ENCODE results near the gene VSIG1. TPM values are rescaled to one million over a fixed set of nuclear protein-coding genes. Genes with fewer than 3 reads are reported as not detected.

The VSIG1 gene
- total RNA-seq, 1 donor from 2014 or later, result 2.9 TPM

DNA sequence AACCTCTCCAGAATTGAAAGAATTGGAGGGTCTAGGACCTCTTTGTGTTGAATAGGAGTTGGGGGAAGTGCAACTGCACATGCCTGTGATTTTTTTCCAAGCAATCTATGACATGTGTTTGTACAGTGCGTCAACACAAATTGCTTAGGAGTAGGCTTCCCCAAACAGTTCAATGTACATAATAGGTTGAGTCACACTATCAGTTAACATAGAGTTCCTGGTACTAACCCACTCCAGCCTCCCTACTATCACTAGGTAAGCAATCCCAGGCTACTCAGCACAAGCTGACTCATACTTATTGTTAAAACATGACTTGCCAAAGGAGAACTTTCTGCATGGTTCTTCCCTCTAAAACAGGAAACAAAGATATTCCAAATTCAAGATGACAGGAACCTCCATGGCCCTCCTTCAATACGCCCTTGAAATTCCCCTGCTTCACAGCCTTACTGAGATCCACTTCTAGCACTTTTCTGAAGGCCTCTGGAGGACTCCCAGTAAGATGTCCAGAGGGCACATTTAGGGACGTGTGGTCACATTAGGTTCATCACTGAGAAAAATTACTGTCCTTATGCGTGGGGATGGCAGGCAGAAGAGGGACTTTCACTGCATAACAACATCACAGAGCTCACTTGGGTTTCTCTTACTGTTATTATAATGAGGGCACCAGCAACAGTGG is 8.4 kb upstream of the VSIG1 start:
- H3K27me3 ChIP-seq, result no peaks in the 10 kb centered on the region
- TF ChIP-seq, protein P1, sequence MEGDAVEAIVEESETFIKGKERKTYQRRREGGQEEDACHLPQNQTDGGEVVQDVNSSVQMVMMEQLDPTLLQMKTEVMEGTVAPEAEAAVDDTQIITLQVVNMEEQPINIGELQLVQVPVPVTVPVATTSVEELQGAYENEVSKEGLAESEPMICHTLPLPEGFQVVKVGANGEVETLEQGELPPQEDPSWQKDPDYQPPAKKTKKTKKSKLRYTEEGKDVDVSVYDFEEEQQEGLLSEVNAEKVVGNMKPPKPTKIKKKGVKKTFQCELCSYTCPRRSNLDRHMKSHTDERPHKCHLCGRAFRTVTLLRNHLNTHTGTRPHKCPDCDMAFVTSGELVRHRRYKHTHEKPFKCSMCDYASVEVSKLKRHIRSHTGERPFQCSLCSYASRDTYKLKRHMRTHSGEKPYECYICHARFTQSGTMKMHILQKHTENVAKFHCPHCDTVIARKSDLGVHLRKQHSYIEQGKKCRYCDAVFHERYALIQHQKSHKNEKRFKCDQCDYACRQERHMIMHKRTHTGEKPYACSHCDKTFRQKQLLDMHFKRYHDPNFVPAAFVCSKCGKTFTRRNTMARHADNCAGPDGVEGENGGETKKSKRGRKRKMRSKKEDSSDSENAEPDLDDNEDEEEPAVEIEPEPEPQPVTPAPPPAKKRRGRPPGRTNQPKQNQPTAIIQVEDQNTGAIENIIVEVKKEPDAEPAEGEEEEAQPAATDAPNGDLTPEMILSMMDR (IDR thresholded peaks at IDR 0.05), result no peak

DNA sequence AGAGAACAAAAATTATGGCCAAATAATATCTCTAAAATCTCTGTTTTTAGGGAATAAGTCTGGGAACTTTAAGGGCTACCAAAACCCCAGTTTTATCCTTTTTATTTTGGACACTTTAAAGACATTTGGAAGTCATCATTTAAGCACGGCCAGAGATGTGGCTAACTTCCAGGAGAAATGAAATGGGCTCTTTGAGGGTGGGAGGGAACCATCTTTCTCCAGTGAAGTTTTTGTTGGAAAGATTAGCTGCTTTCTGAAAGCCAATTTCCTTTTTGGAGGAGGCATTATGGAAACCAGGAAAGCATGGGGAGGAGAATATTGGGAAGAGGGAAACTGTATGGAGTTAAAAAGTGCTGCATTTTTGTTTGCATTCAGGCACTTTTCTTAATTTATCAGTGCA is 4.8 kb downstream of the VSIG1 start:
- no peak overlapping the region for H3K27ac ChIP-seq
- TF ChIP-seq, protein P1 (IDR thresholded peaks at IDR 0.05), result no peak
- no peak overlapping the region for H3K4me3 ChIP-seq
- H3K4me1 ChIP-seq, result no peaks in the 10 kb centered on the region
- H3K9me3 ChIP-seq, result no peaks in the 10 kb centered on the region
- intact Hi-C loops (cut with DNase I), result no loop called here
- H3K36me3 ChIP-seq, result no peaks in the 10 kb centered on the region
- H3K27me3 ChIP-seq, result no peaks in the 10 kb centered on the region
- DNase-seq (ENCODE audit: low spot score in 2 of 2), result no peak

More for the DNA sequence above, 8.4 kb upstream of the VSIG1 start:
- intact Hi-C loops (cut with DNase I), result no loop called here
- Histone ChIP-seq H3K27ac (no peak overlapping the region), H3K4me3 (no peak overlapping the region), H3K9me3 (no peaks in the 10 kb centered on the region), H3K4me1 (no peaks in the 10 kb centered on the region), H3K36me3 (no peaks in the 10 kb centered on the region)
- DNase-seq (ENCODE audit: low spot score in 2 of 2), result no peak

DNA sequence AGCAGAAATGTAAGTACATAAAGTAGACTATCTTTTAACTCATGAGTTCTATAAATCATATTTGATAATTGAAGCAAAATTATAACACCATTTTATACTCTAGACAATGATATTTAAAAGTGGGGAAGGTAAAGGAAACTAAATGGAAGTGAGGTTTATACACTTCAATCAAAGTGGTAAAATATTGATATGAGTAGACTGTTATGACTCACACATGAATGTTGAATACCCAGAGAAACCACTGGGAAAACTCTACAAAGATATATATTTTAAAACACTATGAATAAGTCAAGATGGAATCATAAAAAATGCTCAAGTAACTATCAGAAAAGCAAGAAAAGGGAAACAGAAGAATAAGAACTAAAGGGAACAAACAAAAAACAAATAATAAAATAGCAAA is 8.4 kb downstream of the VSIG1 start:
- H3K4me1 ChIP-seq, result no peaks in the 10 kb centered on the region
- intact Hi-C loops (cut with DNase I), result no loop called here
- H3K27me3 ChIP-seq, result no peaks in the 10 kb centered on the region
- no peak overlapping the region for H3K4me3 ChIP-seq
- TF ChIP-seq, protein P1 (IDR thresholded peaks at IDR 0.05), result no peak
- H3K27ac ChIP-seq, result no peak overlapping the region
- no peaks in the 10 kb centered on the region for H3K9me3 ChIP-seq
- no peak for DNase-seq (ENCODE audit: low spot score in 2 of 2)
- H3K36me3 ChIP-seq, result no peaks in the 10 kb centered on the region

DNA sequence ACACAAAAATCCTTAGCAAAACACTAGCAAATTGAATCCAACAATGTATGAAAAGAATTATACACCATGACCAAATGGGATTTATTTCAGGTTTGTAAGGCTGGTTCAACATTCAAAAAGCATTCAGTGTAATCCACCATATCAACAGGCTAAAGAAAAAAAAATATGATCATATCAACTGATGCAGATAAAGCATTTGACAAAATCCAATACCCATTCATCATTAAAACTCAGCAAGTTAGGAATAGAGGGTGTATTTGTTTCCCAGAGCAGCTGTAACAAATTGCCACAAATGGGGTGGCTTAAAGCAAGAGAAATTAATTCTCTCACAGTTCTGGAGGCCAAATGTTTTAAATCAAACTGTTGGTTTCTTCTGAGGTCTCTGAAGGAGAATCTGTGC is 10.7 kb downstream of the VSIG1 start:
- no peak overlapping the region for H3K27ac ChIP-seq

DNA sequence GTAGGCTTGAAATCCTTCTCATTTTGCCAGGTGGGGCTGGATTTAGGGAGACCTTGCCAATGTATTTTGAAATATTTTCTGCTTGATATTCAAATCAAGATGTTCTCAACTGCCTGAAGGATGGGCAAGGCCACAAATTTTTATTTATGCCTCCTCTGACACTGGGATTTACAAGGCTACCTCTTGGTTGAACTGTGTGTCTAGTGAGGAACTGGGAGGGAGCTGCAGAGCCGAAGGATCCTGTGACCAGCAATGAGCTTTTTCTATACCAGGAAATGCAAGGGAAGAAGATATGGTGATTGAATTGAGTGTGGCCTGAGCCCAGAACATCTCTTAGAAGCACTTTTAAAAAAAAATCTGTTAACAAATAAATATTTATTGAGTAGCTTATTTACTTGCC is 14.9 kb downstream of the VSIG1 start:
- intact Hi-C loops (cut with DNase I), result no loop called here
- DNase-seq (ENCODE audit: low spot score in 2 of 2), result no peak
- no peaks in the 10 kb centered on the region for H3K9me3 ChIP-seq
- H3K27me3 ChIP-seq, result no peaks in the 10 kb centered on the region
- no peak overlapping the region for H3K27ac ChIP-seq
- TF ChIP-seq, protein P1 (IDR thresholded peaks at IDR 0.05), result no peak
- no peak overlapping the region for H3K4me3 ChIP-seq
- no peaks in the 10 kb centered on the region for H3K4me1 ChIP-seq
- no peaks in the 10 kb centered on the region for H3K36me3 ChIP-seq

More for the DNA sequence above, 10.7 kb downstream of the VSIG1 start:
- no peaks in the 10 kb centered on the region for H3K9me3 ChIP-seq
- H3K4me3 ChIP-seq, result no peak overlapping the region
- H3K27me3 ChIP-seq, result no peaks in the 10 kb centered on the region
- no peaks in the 10 kb centered on the region for H3K4me1 ChIP-seq
- intact Hi-C loops (cut with DNase I), result no loop called here
- DNase-seq (ENCODE audit: low spot score in 2 of 2), result no peak
- H3K36me3 ChIP-seq, result no peaks in the 10 kb centered on the region
- TF ChIP-seq, protein P1 (IDR thresholded peaks at IDR 0.05), result no peak

DNA sequence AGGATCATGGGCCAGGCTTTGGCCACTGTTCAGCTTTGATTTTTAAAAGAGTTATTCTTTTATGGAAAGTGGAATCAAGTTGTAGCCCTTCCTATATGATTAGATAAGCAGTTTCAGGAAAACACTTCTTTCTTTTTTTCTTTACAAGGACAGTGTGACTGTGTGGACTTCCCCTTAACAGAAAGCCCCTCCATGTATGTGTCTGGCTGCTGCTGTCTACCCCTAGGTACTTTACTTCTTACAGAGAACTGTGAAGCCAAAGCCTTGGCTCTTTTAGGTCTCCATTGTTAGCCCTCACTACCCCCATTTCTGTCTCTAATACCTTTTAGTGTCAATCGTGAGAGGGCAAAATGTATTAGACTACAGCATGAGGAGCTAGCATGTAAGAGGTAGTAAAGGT is 19.1 kb downstream of the VSIG1 start:
- H3K36me3 ChIP-seq, result no peaks in the 10 kb centered on the region
- H3K9me3 ChIP-seq, result no peaks in the 10 kb centered on the region
- no peaks in the 10 kb centered on the region for H3K4me1 ChIP-seq
- H3K27ac ChIP-seq, result no peak overlapping the region
- no peak overlapping the region for H3K4me3 ChIP-seq
- intact Hi-C loops (cut with DNase I), result no loop called here
- TF ChIP-seq, protein P1 (IDR thresholded peaks at IDR 0.05), result no peak
- no peak for DNase-seq (ENCODE audit: low spot score in 2 of 2)
- H3K27me3 ChIP-seq, result no peaks in the 10 kb centered on the region

All from ascending aorta (tissue), 2 donors.